GM19455 (cell line): Measurements from ENCODE around the gene ZNF143.

ENCODE experiments used
- ATAC-seq: cut with Tn5 transposase; IDR thresholded peaks from one replicate; pipeline ENCODE4 v1.9.1; 2021; ENCODE audit not compliant: unreplicated experiment

The ZNF143 gene

GRCh38 chr11:9573775-9574621 lies 113.2 kb downstream of the ZNF143 start:
- ATAC-seq, result peak; percentile 32

- ATAC-seq, result no peak
Measured at GRCh38 chr11:9574622-9575259, 113.9 kb downstream of the ZNF143 start.

GRCh38 chr11:9575260-9576240 lies 114.7 kb downstream of the ZNF143 start:
- no peak for ATAC-seq

GRCh38 chr11:9576701-9577381 lies 116.0 kb downstream of the ZNF143 start:
- ATAC-seq, result no peak

GRCh38 chr11:9577556-9577955 lies 116.7 kb downstream of the ZNF143 start:
- no peak for ATAC-seq
